HCEC 1CT (cell line): ENCODE data around the gene PDE1A.
"Not testable (repeated sequence)": the region's sequence is repeated elsewhere in the genome, so short reads cannot be mapped to it uniquely, and the experiment has no call there.

ENCODE experiments used
- DNase-seq: peaks from one replicate; pipeline ENCODE4 v3.0.0-alpha.2; 2017

PDE1A gene

GRCh38 chr2:182351427-182351826 lies 75.4 kb downstream of the PDE1A start:
- no peak for DNase-seq

DNA sequence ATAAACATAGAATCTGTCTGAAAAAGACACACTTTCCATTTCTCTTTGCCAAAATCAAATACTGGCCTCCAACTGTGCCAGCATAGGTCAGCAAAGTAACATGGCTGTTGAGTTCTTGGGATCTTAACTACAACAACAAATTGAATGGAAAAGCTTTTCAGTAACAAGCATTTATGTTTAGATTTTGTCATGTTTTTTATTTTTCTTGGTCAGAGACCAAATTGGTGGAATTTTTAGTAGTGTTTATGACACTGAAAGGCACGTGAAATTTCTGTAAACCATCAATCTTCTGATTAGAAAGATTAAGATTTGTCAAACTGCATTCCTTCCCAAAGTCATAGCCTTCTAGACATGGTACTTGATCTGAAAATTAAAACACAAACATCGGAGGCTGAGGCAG lies 77.6 kb downstream of the PDE1A start:
- DNase-seq = no peak

DNA sequence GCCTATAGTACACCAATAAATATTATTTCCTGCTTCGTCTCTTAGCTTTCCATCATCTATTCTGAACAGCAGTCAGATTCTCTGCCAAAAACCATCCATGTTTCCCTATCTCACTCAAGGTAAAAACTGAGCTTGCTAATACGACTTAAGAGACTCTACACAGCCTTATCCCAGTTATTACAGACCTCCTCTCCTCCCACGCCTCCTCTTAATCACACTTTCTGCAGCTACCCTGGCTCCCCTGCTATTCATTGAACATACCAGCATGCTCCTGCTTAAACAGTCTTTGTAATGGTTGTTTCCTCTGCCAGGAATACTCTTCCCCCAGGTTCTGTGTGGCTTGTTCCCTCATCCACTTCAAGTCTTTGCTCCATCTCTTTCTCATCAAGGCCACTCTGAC lies 81.5 kb downstream of the PDE1A start:
- no peak for DNase-seq

GRCh38 chr2:182330451-182331305 lies 96.2 kb downstream of the PDE1A start:
- DNase-seq = peak; percentile 71

DNA sequence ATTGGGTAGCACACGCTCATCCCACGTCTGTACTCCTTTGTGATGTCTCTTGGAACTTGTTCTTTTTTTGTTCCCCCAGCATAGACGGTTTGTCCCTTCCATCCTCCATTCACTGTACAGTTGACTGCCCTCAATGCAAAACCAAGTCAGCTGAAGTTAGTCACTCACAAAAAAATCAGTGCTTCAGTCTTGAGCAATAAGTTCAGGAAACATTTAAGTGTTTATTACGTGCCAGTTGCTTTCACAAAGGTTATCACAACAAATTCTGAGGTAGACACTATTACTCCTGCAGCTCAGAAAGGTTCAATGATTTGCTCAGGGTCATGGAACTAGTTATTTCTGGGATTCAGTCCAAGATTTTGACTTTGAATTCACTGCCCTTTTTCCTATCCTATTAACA lies 102.2 kb downstream of the PDE1A start:
- DNase-seq = peak; percentile 48

DNA sequence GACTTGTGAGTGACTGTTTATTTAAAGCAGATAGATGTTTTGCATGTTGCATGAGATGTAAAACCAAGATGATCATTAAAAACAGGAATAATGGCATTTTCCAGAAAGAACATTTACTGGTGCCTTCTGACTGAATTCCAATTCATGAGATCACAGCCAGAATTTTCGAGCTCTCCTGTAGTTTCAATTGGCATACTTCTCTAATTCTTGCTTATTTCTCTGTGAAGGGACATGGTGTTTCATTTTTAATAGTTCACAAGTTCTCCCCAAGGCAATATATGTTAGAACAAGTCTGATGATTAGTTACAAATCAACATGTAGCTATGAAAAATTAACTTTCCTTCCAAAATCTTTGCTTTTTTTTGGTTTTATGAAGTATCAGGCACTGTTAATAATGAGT lies 105.7 kb downstream of the PDE1A start:
- DNase-seq = no peak

GRCh38 chr2:182319556-182320505 lies 107.0 kb downstream of the PDE1A start:
- peak; percentile 40 for DNase-seq

- peak; percentile 75 for DNase-seq
These were observed 108.2 kb downstream of the PDE1A start for GRCh38 chr2:182318466-182319220.

DNA sequence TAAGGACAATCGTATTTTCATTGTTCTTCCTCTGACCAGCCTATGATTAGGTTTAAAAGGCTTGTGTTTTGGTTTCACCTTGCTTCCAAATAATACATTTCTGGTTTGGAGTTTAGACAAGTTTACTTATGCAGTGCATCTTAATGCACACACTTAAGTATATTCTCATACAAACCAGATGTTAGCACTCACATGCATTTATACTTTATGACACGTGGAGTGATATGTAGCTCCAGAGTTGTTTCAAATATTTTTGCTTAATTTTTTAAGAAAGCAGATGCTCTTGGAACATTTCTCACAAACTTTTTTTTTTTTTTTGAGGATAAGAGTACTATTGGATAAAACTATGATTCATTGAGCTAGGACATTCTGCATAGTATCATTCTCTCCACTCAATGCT lies 109.9 kb downstream of the PDE1A start:
- no peak for DNase-seq

GRCh38 chr2:182302972-182303371 lies 123.9 kb downstream of the PDE1A start:
- no peak for DNase-seq

- DNase-seq = peak; percentile 83
These were observed 124.7 kb downstream of the PDE1A start for GRCh38 chr2:182302174-182302573.

GRCh38 chr2:182301093-182301492 lies 125.7 kb downstream of the PDE1A start:
- peak; percentile 48 for DNase-seq

DNA sequence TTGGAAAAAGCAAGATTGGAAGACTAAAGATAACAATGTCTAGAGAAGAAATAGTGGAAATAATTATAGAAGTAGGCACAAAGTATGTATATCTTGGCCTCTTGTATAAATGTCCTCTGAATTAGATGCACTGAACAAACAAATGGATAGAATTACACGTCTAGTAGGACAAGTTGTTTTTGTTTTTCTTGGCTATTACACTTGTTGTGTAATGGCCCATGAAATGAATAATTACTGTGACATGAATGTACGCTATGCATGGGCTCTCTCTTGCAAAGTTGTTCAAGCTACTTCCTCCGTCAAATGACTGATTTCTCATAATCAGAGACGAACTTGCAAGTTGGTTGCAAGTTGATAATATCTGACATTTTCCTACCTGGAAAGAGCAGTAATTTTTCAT lies 126.2 kb downstream of the PDE1A start:
- DNase-seq = peak; percentile 37

GRCh38 chr2:182299632-182300031 lies 127.2 kb downstream of the PDE1A start:
- DNase-seq = no peak

- DNase-seq = no peak
These were observed 128.4 kb downstream of the PDE1A start for GRCh38 chr2:182298456-182298855.

DNA sequence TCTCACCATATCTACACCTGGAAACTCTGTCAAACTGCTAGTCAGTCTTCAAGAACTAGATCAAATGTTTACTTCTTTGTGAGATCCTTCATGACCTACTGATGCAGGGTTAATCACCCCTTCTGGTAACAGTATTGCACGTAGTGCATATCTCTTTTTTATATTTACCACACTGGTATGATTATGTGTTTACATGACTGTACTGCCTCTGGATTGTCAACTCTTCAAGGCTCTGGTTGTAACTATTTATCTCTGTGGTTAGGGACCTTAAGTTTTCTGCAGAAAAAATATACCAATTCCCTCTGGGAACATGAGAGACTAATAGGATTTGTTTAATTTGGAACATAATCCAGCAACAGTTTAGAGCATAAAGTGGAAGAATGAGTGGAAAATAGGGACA lies 135.5 kb downstream of the PDE1A start:
- DNase-seq = peak; percentile 23

GRCh38 chr2:182283512-182283911 lies 143.3 kb downstream of the PDE1A start:
- no peak for DNase-seq

- no peak for DNase-seq
These were observed 145.6 kb downstream of the PDE1A start for GRCh38 chr2:182281276-182281675.

- DNase-seq = peak; percentile 59
These were observed 146.7 kb downstream of the PDE1A start for GRCh38 chr2:182280118-182280517.

DNA sequence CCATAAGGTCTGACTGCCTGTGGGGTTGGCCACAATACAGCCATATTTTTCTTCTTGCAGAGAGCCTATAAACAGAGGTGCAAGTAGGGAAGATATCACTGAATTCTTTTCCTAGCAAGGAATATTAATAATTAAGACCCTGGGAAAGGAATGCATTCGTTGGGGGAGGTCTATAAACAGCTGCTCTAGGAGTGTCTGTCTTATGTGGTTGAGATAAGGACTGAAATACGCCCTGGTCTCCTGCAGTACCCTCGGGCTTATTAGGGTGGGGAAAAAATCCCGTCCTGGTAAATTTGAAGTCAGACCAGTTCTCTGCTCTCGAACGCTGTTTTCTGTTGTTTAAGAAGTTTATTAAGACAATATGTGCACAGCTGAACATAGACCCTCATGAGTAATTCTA lies 150.2 kb downstream of the PDE1A start:
- DNase-seq = not testable (repeated sequence)

GRCh38 chr2:182267971-182268370 lies 158.9 kb downstream of the PDE1A start:
- no peak for DNase-seq

DNA sequence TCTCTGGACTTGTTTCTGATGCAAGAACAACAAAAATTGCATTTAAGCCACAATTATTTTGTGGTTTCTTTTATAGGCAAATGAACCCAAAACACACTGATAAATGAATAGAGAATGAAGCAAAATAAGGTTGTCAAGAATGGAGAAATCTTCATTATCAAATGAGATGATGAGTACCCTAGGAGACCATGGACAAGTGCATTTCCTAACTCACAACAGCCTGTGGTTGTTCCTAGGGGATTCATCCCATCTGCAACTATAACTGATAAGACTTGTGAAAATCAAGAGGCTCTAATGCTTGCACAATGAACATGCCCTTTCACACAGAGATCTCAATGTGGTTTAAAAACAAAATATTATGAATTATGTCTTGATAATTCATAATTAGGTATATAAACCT lies 159.9 kb downstream of the PDE1A start:
- no peak for DNase-seq

DNA sequence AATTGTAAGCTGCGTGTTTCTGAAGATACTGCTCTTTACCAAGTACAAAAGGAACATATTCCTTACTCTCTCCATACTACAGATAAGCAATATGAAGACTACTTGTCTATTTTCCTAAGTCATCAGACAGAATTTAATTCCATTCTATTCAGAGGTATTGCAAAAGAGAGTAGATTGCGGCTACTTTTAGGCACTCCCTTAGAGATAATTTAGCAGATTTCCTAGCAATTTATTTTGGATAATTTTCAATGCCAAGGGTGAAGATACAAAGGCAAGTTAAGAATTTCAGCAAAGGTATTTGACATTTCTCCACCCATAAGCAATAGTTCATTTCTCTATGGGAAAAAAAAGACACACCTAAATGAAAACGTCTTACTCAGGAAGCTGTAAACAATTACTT lies 161.1 kb downstream of the PDE1A start:
- DNase-seq = no peak
